Thoracic aorta (tissue), 2 donors: ENCODE measurements around the gene WDR27. TPM values are rescaled to one million over a fixed set of nuclear protein-coding genes. Genes with fewer than 3 reads are reported as not detected.

Experiments used
- ATAC-seq: fragments of 150-250 bp; one replicate; pipeline ENCODE4 v1.8.0; 2017; ENCODE audit warnings: low read depth; ENCODE audit not compliant: insufficient number of reproducible peaks, low FRiP score
- DNase-seq: peaks from one replicate; pipeline ENCODE4 v3.0.0-alpha.2; 2020; ENCODE audit warnings: low spot score
- H3K27ac ChIP-seq, 2 donors: fragments of 200-600 bp; sonication (generic); 1 replicate in 1 of 2; 2 replicates in 1 of 2; pipeline ENCODE4 v1.5.1; 2016; ENCODE audit warnings: mild to moderate bottlenecking in 2 of 2, moderate library complexity in 2 of 2
- H3K27me3 ChIP-seq: fragments of 200-600 bp; sonication (generic); replicated peaks from 2 replicates; pipeline ENCODE4 v1.6.0; 2016; ENCODE audit warnings: mild to moderate bottlenecking; ENCODE audit not compliant: insufficient read depth
- H3K36me3 ChIP-seq: fragments of 200-600 bp; sonication (generic); one replicate; pipeline ENCODE4 v1.5.1; 2016
- H3K4me1 ChIP-seq, 2 donors: fragments of 200-600 bp; sonication (generic); 1 replicate in 1 of 2; 2 replicates in 1 of 2; pipeline versions ENCODE4 v1.5.1 to v1.6.0; 2016; ENCODE audit warnings: low read depth in 2 of 2, mild to moderate bottlenecking in 1 of 2; ENCODE audit not compliant: control insufficient read depth in 1 of 2
- H3K4me3 ChIP-seq: fragments of 200-600 bp; sonication (generic); 2 replicates; pipeline ENCODE4 v1.5.1; 2016; ENCODE audit warnings: mild to moderate bottlenecking
- H3K9me3 ChIP-seq: fragments of 200-600 bp; sonication (generic); 2 replicates; pipeline ENCODE4 v1.5.1; 2016
- CTCF ChIP-seq: fragments of 200-600 bp; sonication (generic); IDR thresholded peaks from one replicate; pipeline ENCODE4 v1.5.1; 2019; ENCODE audit warnings: antibody characterized with exemption
- total RNA-seq, 2 donors: library from RNA; depleted of rRNA; stranded (reverse); fragments of >200 nt; gene quantifications; one replicate each; pipeline versions ENCODE4 v1.1.0 to v1.2.3, GENCODE V29; 2016

WDR27 gene
- total RNA-seq, 2 donors from 2014 or later = 22.5 to 48.2 TPM

- TF ChIP-seq CTCF = no peak
- Histone ChIP-seq H3K27me3 (no peaks in the 10 kb centered on the region), H3K4me3 (no peak overlapping the region), H3K36me3 (no peaks in the 10 kb centered on the region), H3K4me1 (peaks cover 20 to 42% of the 10 kb centered on the region in 2 donors), H3K27ac (peak overlapping the region in 1 of 2 donors; percentile 1), H3K9me3 (peaks cover under 1% of the 10 kb centered on the region)
- DNase-seq = no peak
- ATAC-seq = peak; percentile 41
Measured at GRCh38 chr6:169490830-169491229, 211.0 kb downstream of the WDR27 start.

- Histone ChIP-seq H3K27me3 (no peaks in the 10 kb centered on the region), H3K27ac (peak overlapping the region in 1 of 2 donors; percentile 1), H3K36me3 (no peaks in the 10 kb centered on the region), H3K9me3 (no peaks in the 10 kb centered on the region), H3K4me3 (no peak overlapping the region), H3K4me1 (peaks cover 20 to 42% of the 10 kb centered on the region in 2 donors)
- ATAC-seq = no peak
- no peak for TF ChIP-seq CTCF
- DNase-seq = no peak
Measured at GRCh38 chr6:169490246-169490641, 211.6 kb downstream of the WDR27 start.

GRCh38 chr6:169489563-169490245 is 212.1 kb downstream of the WDR27 start:
- no peak overlapping the region for H3K27ac ChIP-seq
- H3K27me3 ChIP-seq = no peaks in the 10 kb centered on the region
- TF ChIP-seq CTCF = no peak
- H3K9me3 ChIP-seq = no peaks in the 10 kb centered on the region
- H3K4me3 ChIP-seq = no peak overlapping the region
- H3K36me3 ChIP-seq = no peaks in the 10 kb centered on the region
- DNase-seq (no peak), ATAC-seq (no peak)
- peaks cover 20 to 42% of the 10 kb centered on the region in 2 donors for H3K4me1 ChIP-seq

- ATAC-seq = no peak
- H3K27me3 ChIP-seq = no peaks in the 10 kb centered on the region
- H3K4me1 ChIP-seq = peaks cover 20 to 42% of the 10 kb centered on the region in 2 donors
- no peak overlapping the region for H3K27ac ChIP-seq
- H3K4me3 ChIP-seq = no peak overlapping the region
- DNase-seq = no peak
- peaks cover 5% of the 10 kb centered on the region for H3K9me3 ChIP-seq
- no peaks in the 10 kb centered on the region for H3K36me3 ChIP-seq
- no peak for TF ChIP-seq CTCF
Measured at GRCh38 chr6:169487579-169488436, 214.0 kb downstream of the WDR27 start.

- no peak for TF ChIP-seq CTCF
- no peaks in the 10 kb centered on the region for H3K4me1 ChIP-seq
- no peak overlapping the region for H3K27ac ChIP-seq
- no peak overlapping the region for H3K4me3 ChIP-seq
- peaks cover 8% of the 10 kb centered on the region for H3K9me3 ChIP-seq
- no peaks in the 10 kb centered on the region for H3K27me3 ChIP-seq
- no peaks in the 10 kb centered on the region for H3K36me3 ChIP-seq
- ATAC-seq (no peak), DNase-seq (no peak)
Measured at GRCh38 chr6:169479783-169480495, 221.9 kb downstream of the WDR27 start.
